GM10266 (cell line): ENCODE data around the gene SURF6.
"Not testable (repeated sequence)": the region's sequence is repeated elsewhere in the genome, so short reads cannot be mapped to it uniquely, and the experiment has no call there.

ENCODE experiments used
- DNase-seq: peaks from one replicate; pipeline ENCODE4 v3.0.0; 2012; ENCODE audit errors: extremely low spot score
- TF ChIP-seq, protein P1 (sequence below): IDR thresholded peaks from 2 replicates; pipeline ENCODE4 v1.5.1; 2012; ENCODE audit warnings: mild to moderate bottlenecking, low read depth; ENCODE audit not compliant: control insufficient read depth, insufficient read depth; ENCODE audit errors: missing control alignments

The SURF6 gene

DNA sequence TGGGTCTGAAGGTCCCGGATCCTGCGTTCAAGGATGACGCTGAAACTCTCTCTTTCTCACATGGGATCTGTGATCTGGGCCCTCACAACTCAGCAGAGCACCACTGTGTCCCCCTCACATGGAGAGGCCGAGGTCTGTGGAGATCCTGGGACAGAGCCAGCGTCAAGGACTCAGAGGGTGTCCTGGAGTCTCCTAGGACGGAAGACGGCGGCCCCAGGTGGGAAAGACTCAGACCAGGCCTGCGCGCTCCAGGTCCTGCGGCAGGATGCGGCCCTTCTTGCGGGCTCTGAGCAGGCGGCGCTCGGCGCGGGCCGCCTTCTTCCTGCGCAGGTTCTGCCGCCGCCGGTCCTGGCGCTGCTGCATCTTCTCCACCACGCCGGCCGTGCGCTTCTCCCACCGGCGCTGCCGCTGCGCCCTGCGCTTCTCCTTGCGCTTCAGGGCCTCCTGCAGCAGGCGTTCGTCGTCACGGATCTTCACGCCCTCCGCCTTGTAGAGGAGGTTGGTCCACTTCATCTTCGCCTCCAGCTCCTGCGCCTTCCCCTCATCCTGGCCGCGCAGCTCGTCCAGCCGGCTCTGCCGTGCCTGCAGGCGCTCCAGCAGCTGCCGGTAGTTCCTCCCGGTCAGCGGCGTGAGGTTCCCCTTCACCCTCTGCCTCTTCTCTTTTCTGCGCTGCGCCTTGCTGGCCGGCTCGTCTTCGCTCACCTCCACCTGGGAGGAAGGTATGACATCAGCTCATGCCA, 4.2 kb downstream of the SURF6 start:
- TF ChIP-seq, protein P1, sequence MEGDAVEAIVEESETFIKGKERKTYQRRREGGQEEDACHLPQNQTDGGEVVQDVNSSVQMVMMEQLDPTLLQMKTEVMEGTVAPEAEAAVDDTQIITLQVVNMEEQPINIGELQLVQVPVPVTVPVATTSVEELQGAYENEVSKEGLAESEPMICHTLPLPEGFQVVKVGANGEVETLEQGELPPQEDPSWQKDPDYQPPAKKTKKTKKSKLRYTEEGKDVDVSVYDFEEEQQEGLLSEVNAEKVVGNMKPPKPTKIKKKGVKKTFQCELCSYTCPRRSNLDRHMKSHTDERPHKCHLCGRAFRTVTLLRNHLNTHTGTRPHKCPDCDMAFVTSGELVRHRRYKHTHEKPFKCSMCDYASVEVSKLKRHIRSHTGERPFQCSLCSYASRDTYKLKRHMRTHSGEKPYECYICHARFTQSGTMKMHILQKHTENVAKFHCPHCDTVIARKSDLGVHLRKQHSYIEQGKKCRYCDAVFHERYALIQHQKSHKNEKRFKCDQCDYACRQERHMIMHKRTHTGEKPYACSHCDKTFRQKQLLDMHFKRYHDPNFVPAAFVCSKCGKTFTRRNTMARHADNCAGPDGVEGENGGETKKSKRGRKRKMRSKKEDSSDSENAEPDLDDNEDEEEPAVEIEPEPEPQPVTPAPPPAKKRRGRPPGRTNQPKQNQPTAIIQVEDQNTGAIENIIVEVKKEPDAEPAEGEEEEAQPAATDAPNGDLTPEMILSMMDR = no peak
- no peak for DNase-seq

DNA sequence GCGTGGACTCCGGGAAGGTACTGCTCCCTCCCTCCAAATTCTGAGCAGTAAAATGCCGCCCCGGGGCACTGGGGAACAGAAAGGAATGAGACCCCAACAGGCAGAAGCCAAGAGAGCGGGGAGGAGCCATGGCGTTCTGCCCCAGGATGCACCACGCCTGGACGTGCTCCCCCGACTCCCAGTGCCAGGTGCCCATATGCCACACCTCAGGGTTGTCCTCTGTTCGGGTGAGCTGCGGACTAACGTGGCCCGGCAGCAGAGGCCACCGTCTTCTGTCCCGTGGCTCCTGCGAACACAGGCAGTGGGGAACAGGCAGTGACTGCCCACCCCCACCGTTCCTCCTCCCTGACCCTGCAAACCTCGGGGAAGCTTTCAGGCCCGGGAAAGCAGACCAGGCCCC, 4.8 kb downstream of the SURF6 start:
- no peak for DNase-seq
- TF ChIP-seq, protein P1 = no peak

GRCh38 chr9:133329306-133330156, 6.5 kb downstream of the SURF6 start:
- not testable (repeated sequence) for DNase-seq
- TF ChIP-seq, protein P1 = peak; percentile 37

- no peak for DNase-seq
- TF ChIP-seq, protein P1 = no peak
Observed at GRCh38 chr9:133327834-133328484, 8.0 kb downstream of the SURF6 start.

- DNase-seq = not testable (repeated sequence)
Observed at GRCh38 chr9:133327021-133327420, 9.0 kb downstream of the SURF6 start.

DNA sequence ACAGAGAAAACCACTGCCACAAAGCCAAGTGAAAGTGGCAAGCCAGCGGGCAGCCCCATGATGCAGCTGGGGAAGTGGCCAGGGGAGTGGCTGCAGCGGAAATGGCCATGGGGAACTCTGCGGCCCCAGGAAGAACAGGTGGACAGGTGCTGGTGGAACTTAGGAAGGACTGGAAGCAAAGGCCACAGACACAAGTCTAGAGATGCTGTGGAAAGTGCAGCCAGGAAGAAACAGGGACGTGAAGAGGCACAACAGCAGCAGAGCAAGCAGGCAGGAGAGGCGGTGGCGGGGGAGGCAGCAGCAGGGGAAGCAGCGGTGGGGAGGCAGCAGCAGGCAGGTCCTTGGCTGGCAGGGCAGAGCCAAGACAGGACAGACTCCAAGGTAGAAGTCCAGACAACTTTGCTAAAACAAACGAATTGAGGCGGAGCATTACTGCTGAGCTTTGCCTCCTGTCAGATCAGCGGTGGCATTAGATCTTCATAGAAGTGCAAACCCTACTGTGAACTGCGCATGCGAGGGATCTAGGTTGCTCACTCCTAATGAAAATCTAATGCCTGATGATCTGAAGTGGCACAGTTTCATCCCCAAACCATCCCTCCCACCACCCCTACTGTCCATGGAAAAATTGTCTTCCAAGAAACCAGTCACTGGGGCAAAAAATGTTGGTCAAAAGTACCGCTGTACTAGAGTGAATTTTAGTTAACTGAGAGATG, 11.8 kb downstream of the SURF6 start:
- no peak for DNase-seq
- TF ChIP-seq, protein P1 = no peak

- no peak for DNase-seq
- TF ChIP-seq, protein P1 = no peak
Observed at GRCh38 chr9:133323211-133323610, 12.8 kb downstream of the SURF6 start.
